ENCODE measurements around the gene NEURL1.

NEURL1 gene

GRCh38 chr10:103570844-103571655 is 77.5 kb downstream of the NEURL1 start:
- DNase-seq, result no peak

- DNase-seq, result no peak
Measured at GRCh38 chr10:103571656-103571975, 78.1 kb downstream of the NEURL1 start.

GRCh38 chr10:103572347-103573204 is 79.1 kb downstream of the NEURL1 start:
- no peak for DNase-seq

- no peak for DNase-seq
Measured at GRCh38 chr10:103573205-103573487, 79.6 kb downstream of the NEURL1 start.

GRCh38 chr10:103574097-103575061 is 80.9 kb downstream of the NEURL1 start:
- DNase-seq, result no peak

GRCh38 chr10:103575416-103576075 is 82.0 kb downstream of the NEURL1 start:
- peak; percentile 81 for DNase-seq

- no peak for DNase-seq
Measured at GRCh38 chr10:103576076-103576471, 82.6 kb downstream of the NEURL1 start.

- peak; percentile 73 for DNase-seq
Measured at GRCh38 chr10:103576862-103577261, 83.4 kb downstream of the NEURL1 start.

- DNase-seq, result peak; percentile 23
Measured at GRCh38 chr10:103578782-103579382, 85.4 kb downstream of the NEURL1 start.

- DNase-seq, result no peak
Measured at GRCh38 chr10:103580011-103580410, 86.5 kb downstream of the NEURL1 start.

- no peak for DNase-seq
Measured at GRCh38 chr10:103580430-103580829, 86.9 kb downstream of the NEURL1 start.

GRCh38 chr10:103581499-103581898 is 88.0 kb downstream of the NEURL1 start:
- DNase-seq, result no peak

- no peak for DNase-seq
Measured at GRCh38 chr10:103582331-103583123, 89.0 kb downstream of the NEURL1 start.

- DNase-seq, result no peak
Measured at GRCh38 chr10:103583871-103584215, 90.3 kb downstream of the NEURL1 start.

- no peak for DNase-seq
Measured at GRCh38 chr10:103584216-103585010, 90.9 kb downstream of the NEURL1 start.

GRCh38 chr10:103585011-103585405 is 91.5 kb downstream of the NEURL1 start:
- no peak for DNase-seq

- no peak for DNase-seq
Measured at GRCh38 chr10:103587073-103587472, 93.6 kb downstream of the NEURL1 start.

- DNase-seq, result no peak
Measured at GRCh38 chr10:103589074-103589630, 95.6 kb downstream of the NEURL1 start.

GRCh38 chr10:103590060-103590459 is 96.6 kb downstream of the NEURL1 start:
- DNase-seq, result no peak

GRCh38 chr10:103590744-103591291 is 97.3 kb downstream of the NEURL1 start:
- DNase-seq, result no peak

Measured in NCI-H1092 treated with DMSO at 0.1 percent for 48 hours (cell line).